GM12878 (cell line): ENCODE results near the gene MAN1A1. TPM values are rescaled to one million over a fixed set of nuclear protein-coding genes. Genes with fewer than 3 reads are reported as not detected.

Source experiments
- ATAC-seq: fragments of 200-7000 bp; cut with Tn5 transposase; 3 replicates; pipeline ENCODE4 v1.9.1; 2020; ENCODE audit warnings: mild to moderate bottlenecking, moderate library complexity
- BruUV-seq: library from RNA; stranded (reverse); fragments of 400-500 nt; replicated peaks from 2 replicates; lab custom pipeline; 2021; lab: Mats Ljungman, UMichigan
- CTCF ChIA-PET: fragments of 300-600 bp; sonication (Branson Sonifier 250); formaldehyde crosslinking; extraction: SDS; loops from one replicate; lab custom pipeline; 2021; ENCODE audit warnings: inconsistent platforms; lab: Yijun Ruan, JAX
- POLR2A ChIA-PET: fragments of 350-600 bp; formaldehyde crosslinking; extraction: SDS; loops from one replicate; lab custom pipeline; 2021; ENCODE audit warnings: inconsistent platforms; lab: Charles Lee
- RAD21 ChIA-PET: fragments of 300-600 bp; sonication (Branson Sonifier 250); formaldehyde crosslinking; loops from one replicate; lab custom pipeline; 2023; ENCODE audit warnings: antibody characterized with exemption; ENCODE audit not compliant: unreplicated experiment; lab: Charles Lee
- SMC1A ChIA-PET: fragments of 300-600 bp; sonication (Branson Sonifier 250); formaldehyde crosslinking; loops from one replicate; lab custom pipeline; 2023; ENCODE audit not compliant: unreplicated experiment, uncharacterized antibody; lab: Charles Lee
- DNase-seq: peaks from one replicate; pipeline ENCODE4 v3.0.0-alpha.2; 2011; ENCODE audit warnings: low read depth, low spot score
- FAIRE-seq: peaks from 3 replicates; lab custom pipeline; 2011; peaks lifted over from hg19 to GRCh38; lab: Jason Lieb, UNC
- H2AFZ ChIP-seq: 2 replicates; pipeline ENCODE4 v1.6.0; 2011; ENCODE audit warnings: low read depth, low read length, control low read depth; ENCODE audit not compliant: control insufficient read depth
- H3K27ac ChIP-seq: 2 replicates; pipeline ENCODE4 v1.5.1; 2011; ENCODE audit warnings: control low read depth; ENCODE audit not compliant: control insufficient read depth, insufficient read depth
- H3K27me3 ChIP-seq, 2 experiments: replicated peaks in 1 of 2; 2 replicates each; pipeline versions ENCODE4 v1.6.0 to v1.6.1; 2011; ENCODE audit warnings: low read length in 1 of 2; ENCODE audit not compliant: control insufficient read depth in 2 of 2, insufficient read depth in 2 of 2
- H3K36me3 ChIP-seq, 2 experiments: 2 replicates each; pipeline ENCODE4 v1.5.1; 2011; ENCODE audit warnings: low read length in 1 of 2; ENCODE audit not compliant: control insufficient read depth in 2 of 2, insufficient read depth in 2 of 2
- H3K4me1 ChIP-seq: 2 replicates; pipeline ENCODE4 v1.6.1; 2011; ENCODE audit warnings: mild to moderate bottlenecking, low read length, moderate library complexity, mixed read lengths; ENCODE audit not compliant: control insufficient read depth, insufficient read depth
- H3K4me2 ChIP-seq: 2 replicates; pipeline ENCODE4 v1.6.0; 2011; ENCODE audit warnings: control low read depth; ENCODE audit not compliant: control insufficient read depth, insufficient read depth
- H3K4me3 ChIP-seq: fragments of 200-600 bp; sonication (generic); 2 replicates; pipeline ENCODE4 v1.5.1; 2016
- H3K79me2 ChIP-seq: 2 replicates; pipeline ENCODE4 v1.6.0; 2011; ENCODE audit warnings: low read length; ENCODE audit not compliant: control insufficient read depth, insufficient read depth
- H3K9ac ChIP-seq: 2 replicates; pipeline ENCODE4 v1.8.0; 2011; ENCODE audit warnings: low read length, control low read depth, mixed read lengths; ENCODE audit not compliant: control insufficient read depth, insufficient read depth
- H3K9me3 ChIP-seq: replicated peaks from 3 replicates; pipeline ENCODE4 v1.5.1; 2011; ENCODE audit warnings: mild to moderate bottlenecking, low read length; ENCODE audit not compliant: control insufficient read depth, insufficient read depth
- H4K20me1 ChIP-seq: 2 replicates; pipeline ENCODE4 v1.6.0; 2011; ENCODE audit not compliant: control insufficient read depth, insufficient read depth
- CEBPB ChIP-seq, 2 experiments: fragments of 150-350 bp in 1 of 2; IDR thresholded peaks; 2 replicates each; pipeline ENCODE4 v1.6.1; 2012 to 2014; ENCODE audit warnings: low read depth in 2 of 2, low read length in 2 of 2, borderline replicate concordance in 1 of 2, inconsistent platforms in 1 of 2
- CREB1 ChIP-seq: IDR thresholded peaks from 2 replicates; pipeline ENCODE4 v1.6.1; 2012; ENCODE audit warnings: low read depth, mild to moderate bottlenecking, inconsistent platforms
- EED ChIP-seq: sonication (generic); IDR thresholded peaks from 2 replicates; pipeline ENCODE4 v1.6.1; 2016; ENCODE audit warnings: antibody characterized with exemption, low read depth
- FOXM1 ChIP-seq: IDR thresholded peaks from 2 replicates; pipeline ENCODE4 v1.6.1; 2012; ENCODE audit warnings: low read depth, mild to moderate bottlenecking, inconsistent platforms, low read length, moderate library complexity
- GABPA ChIP-seq: IDR thresholded peaks from 2 replicates; pipeline ENCODE4 v1.6.1; 2014; ENCODE audit warnings: antibody characterized with exemption, low read depth, mild to moderate bottlenecking, inconsistent platforms
- GATAD2B ChIP-seq: fragments of 450-650 bp; conservative IDR thresholded peaks from 2 replicates; pipeline ENCODE4 v1.6.1; 2017; ENCODE audit warnings: low read depth, mild to moderate bottlenecking, moderate library complexity
- IKZF1 ChIP-seq: fragments of 450-650 bp; conservative IDR thresholded peaks from 2 replicates; pipeline ENCODE4 v1.6.1; 2017; ENCODE audit warnings: antibody characterized with exemption, mild to moderate bottlenecking
- MYB ChIP-seq: fragments of 150-350 bp; IDR thresholded peaks from 2 replicates; pipeline ENCODE4 v1.6.1; 2014; ENCODE audit warnings: mild to moderate bottlenecking, low read depth, low read length, borderline replicate concordance
- SMAD1 ChIP-seq: fragments of 450-650 bp; IDR thresholded peaks from 2 replicates; pipeline ENCODE4 v1.6.1; 2018; ENCODE audit warnings: mild to moderate bottlenecking, low read depth; ENCODE audit not compliant: partially characterized antibody
- ZNF207 ChIP-seq: fragments of 450-650 bp; IDR thresholded peaks from 2 replicates; pipeline ENCODE4 v1.6.1; 2014; ENCODE audit warnings: antibody characterized with exemption, mild to moderate bottlenecking, borderline replicate concordance
- WGBS: methylation state at CpG from one replicate; pipeline ENCODE4 v1.1.6; 2016; ENCODE audit warnings: low lambda C conversion rate; ENCODE audit not compliant: insufficient replicate concordance, insufficient coverage; ENCODE audit errors: missing lambda C conversion rate; 5-methylcytosine and 5-hydroxymethylcytosine counted together
- in situ Hi-C: fragments of 300-500 bp; cut with MboI; formaldehyde crosslinking; loops from 9 replicates; pipeline ENCODE4 v1.14.3; 2018; ENCODE audit warnings: mixed read lengths
- intact Hi-C: fragments of 100-400 bp; cut with micrococcal nuclease; formaldehyde crosslinking; loops from one replicate; pipeline ENCODE4 v1.14.2; 2022; ENCODE audit not compliant: unreplicated experiment
- polyA plus RNA-seq, 11 experiments: library from polyadenylated mRNA; depleted of rRNA in 4 of 11; unstranded in 6 of 11; stranded (reverse) in 5 of 11; fragments of >200 nt; fragmentation: Nextera tagmentation in 4 of 11; fragmentation: Illumina TruSeq in 1 of 11; extraction: Ambion mirVana in 4 of 11; extraction: Trizol in 1 of 11; gene quantifications; 1 replicate in 1 of 11; 2 replicates in 10 of 11; pipeline versions ENCODE4 v1.2.1 to v1.2.3, GENCODE V29; 2011 to 2016; ENCODE audit warnings: inconsistent platforms in 2 of 11, missing spikeins in 2 of 11, low read depth in 1 of 11
- total RNA-seq, 4 experiments: library from RNA; depleted of rRNA in 3 of 4; stranded (reverse); fragments of >200 nt in 3 of 4; fragmentation: Illumina TruSeq in 1 of 4; extraction: Trizol in 1 of 4; gene quantifications; 2 replicates each; pipeline versions ENCODE4 v1.2.1 to v1.2.3, GENCODE V29; 2013 to 2021
- TF ChIP-seq, protein P1 (sequence below): fragments of 450-650 bp; formaldehyde crosslinking; IDR thresholded peaks from 2 replicates; pipeline ENCODE4 v1.5.0; 2022; ENCODE audit warnings: mild to moderate bottlenecking, missing genetic modification characterization

The MAN1A1 gene
- total and polyA plus RNA-seq, 10 of the 15 experiments (the other 5 are each of a cell fraction or from before 2014, with no cell fraction given), result 5.4 to 28.1 (median 19.5) TPM

DNA sequence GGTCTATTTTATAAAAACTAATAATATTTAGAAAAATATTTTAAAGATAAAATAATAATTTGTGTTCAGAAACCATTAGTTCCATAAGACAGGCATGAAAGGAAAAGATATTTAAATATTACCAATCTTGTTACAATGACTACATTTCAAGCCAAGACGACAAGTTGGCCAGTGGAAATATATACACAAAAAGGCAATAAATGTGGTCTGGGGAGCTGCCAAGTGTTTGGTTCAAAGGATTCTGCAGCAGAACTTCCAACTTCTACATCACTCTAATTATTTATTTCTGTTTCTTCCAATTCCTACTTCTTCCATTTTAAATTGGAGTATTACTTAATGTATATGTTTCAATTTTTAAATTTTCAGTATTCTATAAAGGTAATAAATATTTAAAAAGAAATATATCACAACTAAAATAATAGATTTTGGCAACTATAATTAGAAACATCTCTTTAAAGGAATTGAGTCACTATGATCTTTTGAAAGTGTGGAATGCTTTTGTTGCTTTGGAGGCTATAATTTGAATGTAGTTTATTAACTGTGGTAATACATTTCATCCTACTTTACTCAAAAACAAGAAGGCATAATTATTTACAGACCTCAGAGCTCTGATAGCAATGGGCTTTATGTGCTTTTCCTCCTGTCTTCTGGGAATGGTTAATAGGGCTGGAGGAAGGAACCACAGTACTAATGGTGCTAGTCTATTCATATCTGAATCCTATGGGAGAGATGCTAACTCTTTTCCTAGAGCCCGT lies 141.4 kb downstream of the MAN1A1 start:
- 98% methylated on average over 2 of the region's 2 CpGs for WGBS
- Histone ChIP-seq H4K20me1 (no peaks in the 10 kb centered on the region), H3K36me3 (peaks cover 2% of the 10 kb centered on the region in 2 experiments; a peak in 3 of 4 replicates), H3K4me2 (no peak overlapping the region), H3K27me3 (no peaks in the 10 kb centered on the region), H3K9me3 (no peaks in the 10 kb centered on the region), H3K4me3 (no peak overlapping the region), H3K9ac (no peak overlapping the region), H2AFZ (no peak overlapping the region), H3K27ac (no peak overlapping the region), H3K79me2 (no peaks in the 10 kb centered on the region), H3K4me1 (peaks cover 2% of the 10 kb centered on the region; the same call in 1 of the 2 replicates)
- ATAC-seq, result no peak
- RAD21 ChIA-PET, result interaction anchor here (1.6 kb wide), 1 partner anchor 106 kb away, joined by 3 read pairs; no protein-coding TSS in a partner anchor
- no peak for TF ChIP-seq CEBPB (IDR thresholded peaks at IDR 0.05; ENCODE audit: borderline replicate concordance in 1 of 2, low read depth in 2 of 2, low read length in 2 of 2)
- TF ChIP-seq, protein P1, sequence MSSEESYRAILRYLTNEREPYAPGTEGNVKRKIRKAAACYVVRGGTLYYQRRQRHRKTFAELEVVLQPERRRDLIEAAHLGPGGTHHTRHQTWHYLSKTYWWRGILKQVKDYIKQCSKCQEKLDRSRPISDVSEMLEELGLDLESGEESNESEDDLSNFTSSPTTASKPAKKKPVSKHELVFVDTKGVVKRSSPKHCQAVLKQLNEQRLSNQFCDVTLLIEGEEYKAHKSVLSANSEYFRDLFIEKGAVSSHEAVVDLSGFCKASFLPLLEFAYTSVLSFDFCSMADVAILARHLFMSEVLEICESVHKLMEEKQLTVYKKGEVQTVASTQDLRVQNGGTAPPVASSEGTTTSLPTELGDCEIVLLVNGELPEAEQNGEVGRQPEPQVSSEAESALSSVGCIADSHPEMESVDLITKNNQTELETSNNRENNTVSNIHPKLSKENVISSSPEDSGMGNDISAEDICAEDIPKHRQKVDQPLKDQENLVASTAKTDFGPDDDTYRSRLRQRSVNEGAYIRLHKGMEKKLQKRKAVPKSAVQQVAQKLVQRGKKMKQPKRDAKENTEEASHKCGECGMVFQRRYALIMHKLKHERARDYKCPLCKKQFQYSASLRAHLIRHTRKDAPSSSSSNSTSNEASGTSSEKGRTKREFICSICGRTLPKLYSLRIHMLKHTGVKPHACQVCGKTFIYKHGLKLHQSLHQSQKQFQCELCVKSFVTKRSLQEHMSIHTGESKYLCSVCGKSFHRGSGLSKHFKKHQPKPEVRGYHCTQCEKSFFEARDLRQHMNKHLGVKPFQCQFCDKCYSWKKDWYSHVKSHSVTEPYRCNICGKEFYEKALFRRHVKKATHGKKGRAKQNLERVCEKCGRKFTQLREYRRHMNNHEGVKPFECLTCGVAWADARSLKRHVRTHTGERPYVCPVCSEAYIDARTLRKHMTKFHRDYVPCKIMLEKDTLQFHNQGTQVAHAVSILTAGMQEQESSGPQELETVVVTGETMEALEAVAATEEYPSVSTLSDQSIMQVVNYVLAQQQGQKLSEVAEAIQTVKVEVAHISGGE (CRISPR knock-in tag), result no peak
- TF ChIP-seq EED, result no peak
- TF ChIP-seq IKZF1, result no peak
- no peak for TF ChIP-seq FOXM1
- no peak for TF ChIP-seq MYB
- TF ChIP-seq CREB1, result no peak
- TF ChIP-seq GATAD2B, result no peak
- no peak for TF ChIP-seq GABPA
- TF ChIP-seq ZNF207, result no peak
- TF ChIP-seq SMAD1, result no peak
- SMC1A ChIA-PET, result interaction anchor here (0.5 to 3.8 kb wide), 11 partner anchors 8 to 143 kb away, joined by 3 to 34 read pairs (median 5); no protein-coding TSS in a partner anchor
- no peak for DNase-seq
- in situ Hi-C loops, result no loop called here
- no peak for FAIRE-seq
- BruUV-seq, result no TSS peak
- intact Hi-C loops, result no loop called here
- POLR2A ChIA-PET, result interaction anchor here (0.7 to 1.4 kb wide), 4 partner anchors 24 to 106 kb away, joined by 3 to 5 read pairs (median 4); no protein-coding TSS in a partner anchor
- CTCF ChIA-PET, result interaction anchor here (0.8 to 1.7 kb wide), 3 partner anchors 10 to 79 kb away, joined by 3 to 4 read pairs (median 3); no protein-coding TSS in a partner anchor
